ENCODE measurements around the gene CD300LG.
"Not testable (repeated sequence)": the region's sequence is repeated elsewhere in the genome, so short reads cannot be mapped to it uniquely, and the experiment has no call there.

CD300LG gene, protein sequence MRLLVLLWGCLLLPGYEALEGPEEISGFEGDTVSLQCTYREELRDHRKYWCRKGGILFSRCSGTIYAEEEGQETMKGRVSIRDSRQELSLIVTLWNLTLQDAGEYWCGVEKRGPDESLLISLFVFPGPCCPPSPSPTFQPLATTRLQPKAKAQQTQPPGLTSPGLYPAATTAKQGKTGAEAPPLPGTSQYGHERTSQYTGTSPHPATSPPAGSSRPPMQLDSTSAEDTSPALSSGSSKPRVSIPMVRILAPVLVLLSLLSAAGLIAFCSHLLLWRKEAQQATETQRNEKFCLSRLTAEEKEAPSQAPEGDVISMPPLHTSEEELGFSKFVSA

GRCh38 chr17:43846963-43847371, at the start of gene CD300LG:
CD300LG (plus strand) TSS chr17:43847176; CDS start chr17:43847217, 41 bp downstream.
- DNase-seq (ENCODE audit: low spot score) = no peak

- not testable (repeated sequence) for DNase-seq (ENCODE audit: low spot score)
Measured at GRCh38 chr17:43798024-43798423, 49.0 kb upstream of the CD300LG start.

GRCh38 chr17:43799047-43799446, 47.9 kb upstream of the CD300LG start:
- no peak for DNase-seq (ENCODE audit: low spot score)

GRCh38 chr17:43800736-43801135, 46.2 kb upstream of the CD300LG start:
- no peak for DNase-seq (ENCODE audit: low spot score)

- DNase-seq (ENCODE audit: low spot score) = no peak
Measured at GRCh38 chr17:43801844-43802243, 45.1 kb upstream of the CD300LG start.

DNA sequence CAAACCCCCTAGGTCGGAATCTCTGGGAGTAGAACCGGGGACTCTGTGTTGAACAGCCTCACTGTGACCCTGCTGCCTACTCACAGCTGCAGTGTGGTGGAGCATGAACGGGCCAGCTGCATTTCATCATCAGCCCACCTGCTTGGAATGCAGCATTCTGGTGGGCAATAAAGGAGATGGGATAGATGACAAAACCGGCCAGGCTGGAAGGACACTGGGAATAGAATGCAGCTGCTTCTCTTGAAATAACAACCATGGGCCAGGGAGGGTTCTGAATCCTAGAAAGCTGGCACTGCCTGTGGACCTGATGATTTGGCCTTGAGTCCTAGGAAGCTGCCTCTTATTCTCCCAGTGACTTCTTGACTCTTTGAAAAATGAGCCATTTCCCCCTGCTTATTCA, 43.2 kb upstream of the CD300LG start:
- no peak for DNase-seq (ENCODE audit: low spot score)

- no peak for DNase-seq (ENCODE audit: low spot score)
Measured at GRCh38 chr17:43805117-43805516, 41.9 kb upstream of the CD300LG start.

GRCh38 chr17:43808076-43808475, 38.9 kb upstream of the CD300LG start:
- DNase-seq (ENCODE audit: low spot score) = no peak

DNA sequence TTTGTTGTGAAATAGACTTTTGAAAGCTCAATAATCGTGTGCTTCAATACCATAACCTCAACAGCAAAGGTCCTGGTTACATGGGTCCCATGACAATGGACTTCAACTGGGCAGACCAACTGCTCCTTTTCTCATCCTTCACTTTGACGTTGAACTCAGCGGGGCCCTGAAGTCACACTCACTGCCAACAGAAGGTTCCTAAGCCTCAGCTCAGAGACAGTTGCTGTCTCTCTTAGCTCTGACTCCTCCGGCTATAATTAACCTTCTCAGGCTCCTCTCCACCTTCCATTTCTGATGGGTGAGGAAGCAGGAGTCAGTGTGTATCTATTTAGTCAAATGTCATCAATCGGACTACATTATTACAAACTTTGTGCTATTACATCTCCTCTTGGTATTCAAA, 37.9 kb upstream of the CD300LG start:
- no peak for DNase-seq (ENCODE audit: low spot score)

DNA sequence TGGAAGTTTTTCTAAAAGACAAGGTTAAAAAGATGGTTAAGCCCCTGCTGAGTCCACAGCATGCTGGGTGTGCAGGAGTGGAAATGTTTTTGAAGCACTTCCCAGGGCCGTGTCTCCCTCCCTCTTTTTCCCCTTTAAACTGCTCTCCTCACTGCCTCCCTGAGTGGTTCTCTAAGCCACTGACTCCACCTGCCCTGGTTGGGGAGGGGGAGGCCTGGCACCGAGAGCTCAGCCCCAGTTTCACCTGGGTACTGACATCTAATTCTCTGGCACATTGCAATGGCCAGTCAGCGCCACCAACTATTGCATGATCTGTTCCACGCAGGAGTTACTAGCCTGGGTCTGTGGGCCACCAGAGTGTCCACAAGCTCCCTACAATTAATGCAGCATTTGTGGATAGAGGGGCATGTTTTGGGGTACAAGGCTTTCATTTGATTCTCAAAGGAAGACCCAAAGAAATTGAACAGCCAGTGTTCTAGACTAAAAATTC, 36.7 kb upstream of the CD300LG start:
- DNase-seq (ENCODE audit: low spot score) = no peak

GRCh38 chr17:43810823-43811222, 36.2 kb upstream of the CD300LG start:
- DNase-seq (ENCODE audit: low spot score) = no peak

- DNase-seq (ENCODE audit: low spot score) = no peak
Measured at GRCh38 chr17:43812396-43813265, 34.3 kb upstream of the CD300LG start.

DNA sequence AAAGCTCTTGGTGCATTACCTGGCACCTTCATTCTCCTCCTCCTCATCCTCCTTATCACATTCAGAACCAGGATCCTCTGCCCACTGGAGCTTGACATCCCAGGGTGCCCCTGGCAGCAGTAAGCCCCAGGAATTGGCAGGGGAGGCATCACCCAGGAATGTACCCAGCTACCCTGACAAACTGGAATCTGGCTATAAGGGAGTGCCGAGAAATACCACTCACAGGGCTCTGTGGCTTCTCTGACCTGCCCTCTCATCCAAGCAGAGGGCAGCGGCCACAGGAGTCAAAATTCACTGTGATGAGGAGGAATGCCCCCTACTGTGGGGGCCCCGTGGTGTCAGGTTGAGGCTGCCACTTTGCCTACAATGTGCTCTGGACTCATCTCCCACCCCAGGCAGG, 33.6 kb upstream of the CD300LG start:
- no peak for DNase-seq (ENCODE audit: low spot score)

GRCh38 chr17:43814026-43814425, 33.0 kb upstream of the CD300LG start:
- DNase-seq (ENCODE audit: low spot score) = no peak

- no peak for DNase-seq (ENCODE audit: low spot score)
Measured at GRCh38 chr17:43814714-43815113, 32.3 kb upstream of the CD300LG start.

GRCh38 chr17:43816336-43817320, 30.3 kb upstream of the CD300LG start:
- no peak for DNase-seq (ENCODE audit: low spot score)

DNA sequence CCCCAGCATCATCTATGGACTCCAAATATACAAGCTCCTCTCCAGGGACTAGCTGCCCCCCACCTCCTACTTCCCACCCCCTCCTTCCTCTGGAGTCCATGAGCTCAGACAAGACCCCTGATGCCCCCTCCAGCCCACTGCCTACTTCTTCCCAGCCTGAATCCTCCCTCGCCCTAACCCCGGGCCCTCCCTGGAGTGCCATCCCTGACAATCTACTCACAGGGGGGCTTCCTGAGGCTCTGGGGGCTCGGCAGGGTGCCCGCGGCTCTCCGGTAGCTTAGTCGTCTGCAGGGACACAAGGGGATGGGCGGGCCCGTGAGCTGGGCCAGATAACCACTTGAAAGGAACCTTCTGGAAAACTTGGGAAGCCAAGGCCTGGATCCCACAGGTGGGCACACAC, 29.1 kb upstream of the CD300LG start:
- no peak for DNase-seq (ENCODE audit: low spot score)

DNA sequence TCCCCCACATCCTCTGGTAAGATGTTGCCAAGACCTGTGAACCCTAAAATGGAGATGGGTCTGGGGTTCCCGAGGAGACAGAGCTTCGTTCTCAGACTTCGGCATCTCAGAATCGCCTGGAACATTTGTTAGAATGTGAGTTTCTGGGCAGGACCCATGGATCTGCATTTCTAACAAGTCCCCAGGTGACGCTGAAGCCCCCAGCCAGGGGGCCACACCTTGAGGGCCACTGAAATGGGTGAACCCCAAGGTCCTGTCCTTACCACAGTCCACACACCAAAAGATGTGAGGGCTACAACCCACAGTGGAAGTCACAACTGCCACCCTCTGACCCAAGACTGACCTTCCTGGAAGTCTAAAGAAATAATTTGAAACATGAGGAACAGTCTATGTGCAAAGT, 28.0 kb upstream of the CD300LG start:
- no peak for DNase-seq (ENCODE audit: low spot score)

GRCh38 chr17:43820759-43821158, 26.2 kb upstream of the CD300LG start:
- no peak for DNase-seq (ENCODE audit: low spot score)

DNA sequence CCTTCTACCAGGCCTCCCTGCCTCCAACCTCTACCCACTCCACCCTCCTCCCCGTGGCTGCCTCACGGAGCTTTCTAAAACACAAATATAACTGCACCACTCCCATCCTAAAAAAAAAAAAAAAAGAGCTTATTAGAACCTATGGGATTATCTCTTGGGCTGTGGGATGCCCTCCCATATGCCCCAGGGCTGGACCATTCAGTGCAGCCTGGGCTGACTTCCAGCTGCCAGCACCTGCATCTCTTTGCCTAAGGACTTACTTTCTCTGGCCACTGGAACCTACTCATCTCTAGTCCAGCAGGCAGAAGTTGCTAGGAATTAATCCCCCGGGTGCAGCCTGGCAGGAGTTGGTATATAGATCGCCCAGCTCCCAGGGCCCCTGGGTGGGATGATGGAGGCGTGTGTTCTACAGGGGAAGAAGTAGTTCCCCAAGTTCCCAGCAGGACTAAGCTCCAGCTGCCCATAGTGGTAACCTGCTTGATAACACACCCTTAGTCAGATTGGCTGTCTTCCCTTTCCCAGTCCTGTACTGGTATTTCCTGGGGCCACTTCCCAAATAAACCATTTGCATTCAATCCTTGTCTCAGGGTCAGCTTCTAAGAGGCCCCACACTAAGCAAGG, 24.3 kb upstream of the CD300LG start:
- no peak for DNase-seq (ENCODE audit: low spot score)

GRCh38 chr17:43823350-43824084, 23.5 kb upstream of the CD300LG start:
- DNase-seq (ENCODE audit: low spot score) = no peak

Measured in ecto neural progenitor cell (in vitro differentiated cells).